ENCODE data around the gene PLA2R1.

Gene PLA2R1

DNA sequence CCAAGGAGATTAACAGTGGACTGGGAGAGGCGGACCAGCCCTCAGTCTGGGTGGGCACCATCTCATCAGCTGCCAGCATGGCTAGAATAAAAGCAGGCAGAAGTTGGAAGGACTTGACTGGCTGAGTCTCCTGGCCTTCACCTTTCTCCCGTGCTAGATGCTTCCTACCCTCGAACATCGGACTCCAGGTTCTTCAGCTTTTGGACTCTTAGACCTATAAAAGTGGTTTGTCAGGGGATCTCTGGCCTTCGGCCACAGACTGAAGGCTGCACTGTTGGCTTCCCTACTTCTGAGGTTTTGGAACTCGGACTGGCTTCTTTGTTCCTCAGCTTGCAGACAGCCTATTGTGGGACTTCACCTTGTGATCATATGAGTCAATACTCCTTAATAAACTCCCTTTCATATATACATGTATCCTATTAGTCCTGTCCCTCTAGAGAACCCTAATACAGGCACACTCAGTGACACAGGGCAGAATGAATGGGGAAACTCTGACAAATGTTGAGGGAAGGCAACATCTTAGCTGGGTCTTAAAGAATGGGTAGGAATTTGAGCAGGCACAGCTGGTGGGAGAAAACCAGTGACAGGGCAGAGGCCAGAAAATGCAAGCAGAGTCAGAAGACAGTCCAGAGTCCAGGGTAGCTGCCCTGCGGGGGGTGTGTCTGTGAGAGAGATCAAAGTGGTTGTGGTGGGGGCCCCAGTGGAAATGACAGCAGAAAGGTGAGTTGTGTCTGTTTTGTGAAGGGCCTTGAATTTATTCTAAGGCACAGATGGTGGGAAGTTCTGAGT lies 156.3 kb downstream of the PLA2R1 start:
- no peak for DNase-seq (ENCODE audit: low read depth)
- TF ChIP-seq CTCF (conservative IDR thresholded peaks at IDR 0.05; ENCODE audit: control insufficient read depth, insufficient read depth, low read depth, low read length) = no peak
- H3K4me3 ChIP-seq (ENCODE audit: control insufficient read depth, low read depth, low read length) = no peak overlapping the region

GRCh38 chr2:159904959-159905305 lies 157.5 kb downstream of the PLA2R1 start:
- no peak overlapping the region for H3K4me3 ChIP-seq (ENCODE audit: control insufficient read depth, low read depth, low read length)
- DNase-seq (ENCODE audit: low read depth) = no peak
- TF ChIP-seq CTCF (conservative IDR thresholded peaks at IDR 0.05; ENCODE audit: control insufficient read depth, insufficient read depth, low read depth, low read length) = no peak

GRCh38 chr2:159904127-159904958 lies 158.1 kb downstream of the PLA2R1 start, which contains the start of gene LY75:
TSS of gene LY75 (minus strand) at chr2:159904756.
- TF ChIP-seq CTCF (conservative IDR thresholded peaks at IDR 0.05; ENCODE audit: control insufficient read depth, insufficient read depth, low read depth, low read length) = no peak
- no peak within 1 kb of the TSS for H3K4me3 ChIP-seq (ENCODE audit: control insufficient read depth, low read depth, low read length)
- no peak for DNase-seq (ENCODE audit: low read depth)

DNA sequence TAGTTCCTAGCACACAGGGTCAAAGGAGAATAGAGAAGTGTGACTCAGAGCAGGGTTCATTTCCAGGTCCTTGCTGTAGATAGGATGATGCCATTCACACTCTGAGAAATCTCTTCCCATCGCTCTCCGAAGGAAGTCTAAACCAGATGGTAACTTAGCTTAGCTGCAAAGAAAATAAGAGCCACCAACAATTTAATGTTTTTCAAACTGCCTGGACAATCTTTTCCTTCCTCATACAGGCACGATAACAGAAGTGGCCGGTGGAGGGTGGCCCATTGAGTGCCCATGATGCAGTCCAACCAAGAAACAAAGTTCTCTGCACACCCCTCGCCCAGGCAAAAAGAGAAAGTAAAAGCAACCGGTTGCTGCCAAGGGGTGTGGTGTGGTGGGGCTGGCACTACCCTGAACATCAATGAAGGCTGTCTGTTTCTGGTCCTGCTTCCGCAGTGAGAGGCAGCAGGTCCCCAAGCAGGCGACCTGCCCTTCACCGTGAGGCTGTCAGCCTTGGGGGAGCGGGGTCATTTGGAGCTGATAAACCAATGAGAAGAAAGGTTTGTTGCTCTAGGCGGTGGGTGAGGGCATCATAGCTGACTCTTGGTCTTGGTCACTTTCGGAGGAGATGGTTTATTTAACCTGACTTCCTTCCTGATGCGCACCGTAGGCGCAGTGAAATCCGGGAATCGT lies 158.8 kb downstream of the PLA2R1 start:
- no peak overlapping the region for H3K4me3 ChIP-seq (ENCODE audit: control insufficient read depth, low read depth, low read length)
- peak; percentile 56 for DNase-seq (ENCODE audit: low read depth)
- TF ChIP-seq CTCF (conservative IDR thresholded peaks at IDR 0.05; ENCODE audit: control insufficient read depth, insufficient read depth, low read depth, low read length) = no peak

- no peak overlapping the region for H3K4me3 ChIP-seq (ENCODE audit: control insufficient read depth, low read depth, low read length)
- TF ChIP-seq CTCF (conservative IDR thresholded peaks at IDR 0.05; ENCODE audit: control insufficient read depth, insufficient read depth, low read depth, low read length) = no peak
- no peak for DNase-seq (ENCODE audit: low read depth)
These were observed 159.7 kb downstream of the PLA2R1 start for GRCh38 chr2:159902722-159903121.

DNA sequence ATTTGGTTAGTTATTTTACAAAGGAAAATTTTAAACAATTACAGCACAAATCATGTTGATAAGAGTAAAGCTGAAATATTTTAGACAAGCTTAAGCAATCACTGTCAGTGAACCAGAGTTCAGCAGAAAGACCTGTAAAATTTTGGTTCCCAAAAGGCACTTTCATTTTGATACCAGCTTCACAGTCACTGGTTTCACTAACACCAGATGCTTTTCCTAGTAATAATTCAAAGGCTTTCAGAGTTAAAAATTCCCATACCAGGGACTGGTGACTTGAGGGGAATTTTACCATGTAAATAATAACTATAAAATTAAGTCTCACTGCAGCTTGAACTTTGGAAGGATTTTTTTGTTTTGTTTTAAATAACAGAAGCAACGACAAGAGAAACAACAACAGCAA lies 162.1 kb downstream of the PLA2R1 start:
- DNase-seq (ENCODE audit: low read depth) = no peak
- H3K4me3 ChIP-seq (ENCODE audit: control insufficient read depth, low read depth, low read length) = no peak overlapping the region
- TF ChIP-seq CTCF (conservative IDR thresholded peaks at IDR 0.05; ENCODE audit: control insufficient read depth, insufficient read depth, low read depth, low read length) = no peak

Measured in fibroblast of mammary gland (primary cell).